Embryonic facial prominence (tissue), 1 donor: ENCODE measurements around the gene PKD1.
"Not testable (repeated sequence)": the region's sequence is repeated elsewhere in the genome, so short reads cannot be mapped to it uniquely, and the experiment has no call there.

ENCODE experiments used
- DNase-seq: peaks from one replicate; pipeline ENCODE4 v3.0.0-alpha.2; 2016; ENCODE audit errors: extremely low spot score

PKD1 gene

GRCh38 chr16:2124377-2124693 lies 11.4 kb downstream of the PKD1 start:
- not testable (repeated sequence) for DNase-seq

GRCh38 chr16:2123706-2124376 lies 11.9 kb downstream of the PKD1 start:
- DNase-seq: not testable (repeated sequence)

GRCh38 chr16:2122934-2123683 lies 12.6 kb downstream of the PKD1 start:
- not testable (repeated sequence) for DNase-seq

- no peak for DNase-seq
Measured at GRCh38 chr16:2122429-2122828, 13.3 kb downstream of the PKD1 start.

GRCh38 chr16:2121853-2122252 lies 13.8 kb downstream of the PKD1 start:
- DNase-seq: no peak

- not testable (repeated sequence) for DNase-seq
Measured at GRCh38 chr16:2121325-2121724, 14.4 kb downstream of the PKD1 start.

- not testable (repeated sequence) for DNase-seq
Measured at GRCh38 chr16:2117960-2118722, 17.6 kb downstream of the PKD1 start.

GRCh38 chr16:2117341-2117740 lies 18.4 kb downstream of the PKD1 start:
- not testable (repeated sequence) for DNase-seq

GRCh38 chr16:2116428-2116827 lies 19.3 kb downstream of the PKD1 start:
- not testable (repeated sequence) for DNase-seq

- no peak for DNase-seq
Measured at GRCh38 chr16:2115591-2115973, 20.1 kb downstream of the PKD1 start.

- not testable (repeated sequence) for DNase-seq
Measured at GRCh38 chr16:2114885-2115590, 20.7 kb downstream of the PKD1 start.

GRCh38 chr16:2114225-2114624 lies 21.5 kb downstream of the PKD1 start:
- DNase-seq: not testable (repeated sequence)

- not testable (repeated sequence) for DNase-seq
Measured at GRCh38 chr16:2112539-2113106, 23.1 kb downstream of the PKD1 start.

GRCh38 chr16:2111412-2112335 lies 24.0 kb downstream of the PKD1 start:
- not testable (repeated sequence) for DNase-seq

- not testable (repeated sequence) for DNase-seq
Measured at GRCh38 chr16:2111009-2111353, 24.7 kb downstream of the PKD1 start.

- DNase-seq: not testable (repeated sequence)
Measured at GRCh38 chr16:2110332-2111008, 25.2 kb downstream of the PKD1 start.

- DNase-seq: not testable (repeated sequence)
Measured at GRCh38 chr16:2109872-2110271, 25.8 kb downstream of the PKD1 start.

GRCh38 chr16:2109271-2109580 lies 26.5 kb downstream of the PKD1 start:
- DNase-seq: not testable (repeated sequence)

- not testable (repeated sequence) for DNase-seq
Measured at GRCh38 chr16:2108446-2109270, 27.0 kb downstream of the PKD1 start.
